Left ventricle myocardium superior (tissue), 1 donor: ENCODE measurements around the gene NXPE1. TPM values are rescaled to one million over a fixed set of nuclear protein-coding genes. Genes with fewer than 3 reads are reported as not detected.
"Not testable (repeated sequence)": the region's sequence is repeated elsewhere in the genome, so short reads cannot be mapped to it uniquely, and the experiment has no call there.

Source experiments
- ATAC-seq: fragments of 200-7000 bp; cut with Tn5 transposase; one replicate; pipeline ENCODE4 v1.9.1; 2020; ENCODE audit warnings: mild to moderate bottlenecking, moderate library complexity
- DNase-seq: peaks from one replicate; pipeline ENCODE4 v3.0.0-alpha.2; 2020
- intact Hi-C: fragments of 100-400 bp; cut with micrococcal nuclease; formaldehyde crosslinking; loops from one replicate; pipeline ENCODE4 v1.11.0; 2022
- long read RNA-seq: library from polyadenylated mRNA; unstranded; transcript quantifications from one replicate; pipeline ENCODE4 v2.0.0, GENCODE V29; 2021
- total RNA-seq: library from RNA; stranded (reverse); fragmentation: NEBNext Ultra II Directional; extraction: Animal tissue kit (Norgen Biotek cat#: 25700); gene quantifications from one replicate; pipeline ENCODE4 v1.2.1, GENCODE V29; 2021
- donor health status: DM: no; HTN: yes; CAD: no; lungs with severe emphysema.

Gene NXPE1
- not detected for total RNA-seq
- long read RNA-seq, result 0 reads

DNA sequence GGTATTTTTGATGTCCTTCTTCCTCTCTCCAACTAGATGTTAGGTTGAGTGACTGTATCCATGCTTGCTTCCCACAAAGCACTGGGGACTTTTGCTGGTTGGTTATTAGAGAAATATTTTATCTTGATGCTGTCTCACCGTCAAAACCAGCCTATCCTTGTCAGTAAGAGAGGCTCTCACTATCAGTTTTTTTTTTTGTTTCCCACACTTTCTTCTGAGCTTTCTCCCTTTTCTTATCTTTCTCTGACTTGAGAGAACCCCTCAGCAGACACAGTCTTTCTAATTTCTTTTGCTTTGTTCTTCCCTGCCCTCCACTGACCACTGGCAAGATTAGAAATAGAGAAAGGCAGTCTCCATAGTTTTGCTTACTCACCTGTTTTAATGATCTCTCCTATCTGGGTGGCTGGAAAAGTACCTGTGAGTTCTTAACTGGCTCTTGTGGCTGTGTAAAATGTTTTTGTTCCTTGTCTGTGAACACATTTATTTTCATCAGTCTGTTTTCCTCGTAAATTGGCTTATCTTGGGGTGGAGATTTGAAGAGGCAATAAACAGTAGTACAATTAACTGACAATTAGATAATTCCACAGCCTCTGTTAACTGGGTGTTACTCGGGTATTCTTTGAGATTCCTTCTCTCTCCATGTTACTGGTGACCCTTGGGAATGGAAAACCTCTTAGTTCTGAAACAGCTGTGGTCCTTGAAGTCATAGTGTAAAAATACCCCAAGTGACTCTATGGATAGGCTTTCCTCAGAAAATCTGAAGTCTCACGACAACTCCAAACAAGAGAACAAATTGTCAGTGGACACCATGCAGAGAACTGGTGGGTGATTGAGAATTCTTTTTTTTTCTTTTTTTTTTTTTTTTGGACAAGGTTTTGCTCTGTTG lies at the start of gene NXPE1:
Gene NXPE1 (minus strand): TSS at position 457 of the 886 bp plus-strand sequence. CDS start 8,680 bp downstream, outside the sequence.
- ATAC-seq (no peak), DNase-seq (no peak)
- intact Hi-C loops, result no loop called here

DNA sequence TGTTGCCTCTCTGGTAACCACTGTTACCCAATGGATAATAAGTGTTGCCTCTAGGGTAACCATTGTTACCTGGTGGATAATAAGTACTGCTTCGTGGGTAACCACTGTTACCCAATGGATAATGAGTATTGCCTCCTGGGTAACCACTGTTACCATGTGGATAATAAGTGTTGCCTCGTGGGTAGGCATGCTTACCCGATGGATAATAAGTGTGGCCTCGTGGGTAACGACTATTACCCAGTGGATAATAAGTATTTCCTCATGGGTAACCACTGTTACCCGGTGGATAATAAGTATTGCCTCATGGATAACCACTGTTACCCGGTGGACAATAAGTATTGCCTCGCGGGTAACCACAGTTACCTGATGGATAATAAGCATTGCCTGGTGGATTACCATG lies 49.7 kb upstream of the NXPE1 start:
- ATAC-seq (no peak), DNase-seq (no peak)
- intact Hi-C loops, result no loop called here

DNA sequence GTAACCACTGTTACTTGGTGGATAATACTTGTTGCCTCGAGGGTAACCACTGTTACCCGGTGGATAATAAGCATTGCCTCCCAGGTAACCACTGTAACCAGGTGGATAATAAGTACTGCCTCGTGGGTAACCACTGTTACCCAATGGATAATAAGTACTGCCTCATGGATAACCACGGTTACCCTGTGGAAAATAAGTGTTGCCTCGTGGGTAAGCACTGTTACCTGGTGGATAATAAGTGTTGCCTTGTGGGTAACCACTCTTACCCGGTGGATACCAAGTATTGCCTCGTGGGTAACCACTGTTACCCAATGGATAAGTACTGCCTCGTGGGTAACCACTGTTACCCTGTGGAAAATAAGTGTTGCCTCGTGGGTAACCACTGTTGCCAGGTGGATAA lies 48.9 kb upstream of the NXPE1 start:
- DNase-seq, intact Hi-C loops, ATAC-seq: not testable (repeated sequence)

DNA sequence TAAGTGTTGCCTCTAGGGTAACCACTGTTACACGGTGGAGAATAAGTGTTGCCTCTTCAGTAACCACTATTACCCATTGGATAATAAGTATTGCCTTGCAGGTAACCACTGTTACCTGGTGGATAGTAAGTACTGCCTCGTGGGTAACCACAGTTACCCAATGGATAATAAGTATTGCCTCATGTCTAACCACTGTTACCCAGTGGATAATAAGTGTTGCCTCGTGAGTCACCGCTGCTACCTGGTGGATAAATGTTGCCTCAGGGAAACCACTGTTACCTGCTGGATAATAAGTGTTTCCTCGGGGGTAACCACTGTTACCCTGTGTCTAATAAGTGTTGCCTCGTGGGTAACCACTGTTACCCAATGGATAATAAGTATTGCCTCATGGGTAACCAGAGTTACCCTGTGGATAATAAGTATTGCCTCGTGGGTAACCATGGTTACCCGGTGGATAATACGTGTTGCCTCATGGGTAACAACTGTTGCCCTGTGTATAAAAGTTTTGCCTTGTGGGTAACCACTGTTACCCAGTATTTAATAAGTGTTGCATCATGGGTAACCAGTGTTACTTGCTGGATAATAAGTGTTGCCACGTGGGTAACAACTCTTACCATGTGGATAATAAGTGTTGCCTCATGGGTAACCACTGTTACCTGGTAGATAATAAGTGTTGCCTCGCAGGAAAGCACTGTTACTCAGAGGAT lies 48.2 kb upstream of the NXPE1 start:
- intact Hi-C loops, result no loop called here
- DNase-seq (no peak), ATAC-seq (no peak)

DNA sequence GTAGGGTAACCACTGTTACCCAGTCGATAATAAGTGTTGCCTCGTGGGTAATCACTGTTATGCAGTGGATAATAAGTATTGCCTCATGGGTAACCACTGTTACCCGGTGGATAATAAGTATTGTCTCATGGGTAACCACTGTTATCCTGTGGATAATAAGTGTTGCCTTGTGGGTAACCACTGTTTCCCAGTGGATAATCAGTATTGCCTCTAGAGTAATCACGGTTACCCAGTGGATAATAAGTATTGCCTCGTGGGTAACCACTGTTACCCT lies 47.1 kb upstream of the NXPE1 start:
- ATAC-seq, intact Hi-C loops, DNase-seq: not testable (repeated sequence)

DNA sequence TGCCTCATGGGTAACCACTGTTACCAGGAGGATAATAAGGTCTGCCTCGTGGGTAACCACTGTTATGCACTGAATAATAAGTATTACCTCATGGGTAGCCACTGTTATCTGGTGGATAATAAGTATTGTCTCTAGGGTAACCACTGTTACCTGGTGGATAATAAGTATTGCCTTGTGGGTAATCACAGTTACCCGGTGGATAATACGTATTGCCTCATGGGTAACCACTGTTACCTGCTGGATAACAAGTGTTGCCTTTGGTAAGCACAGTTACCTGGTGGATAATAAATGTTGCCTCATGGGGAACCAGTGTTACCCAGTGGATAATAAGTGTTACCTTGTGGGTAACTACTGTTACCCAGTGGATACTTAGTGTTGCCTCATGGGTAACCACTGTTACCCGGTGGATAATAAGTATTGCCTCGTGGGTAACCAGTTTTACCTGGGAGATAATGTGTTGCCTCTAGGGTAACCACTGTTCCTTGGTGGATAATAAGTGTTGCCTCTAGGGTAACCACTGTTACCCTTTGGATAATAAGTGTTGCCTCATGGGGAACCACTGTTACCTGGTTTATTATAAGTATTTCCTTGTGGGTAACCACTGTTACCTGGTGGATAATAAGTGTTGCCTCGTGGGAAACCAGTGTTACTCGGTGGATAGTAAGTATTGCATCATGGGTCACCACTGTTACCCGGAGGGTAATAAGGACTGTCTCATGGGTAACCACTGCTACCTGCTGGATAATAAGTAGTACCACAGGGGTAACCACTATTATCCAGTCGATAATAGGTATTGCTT lies 46.5 kb upstream of the NXPE1 start:
- no peak for DNase-seq
- intact Hi-C loops, result no loop called here
- ATAC-seq, result no peak

DNA sequence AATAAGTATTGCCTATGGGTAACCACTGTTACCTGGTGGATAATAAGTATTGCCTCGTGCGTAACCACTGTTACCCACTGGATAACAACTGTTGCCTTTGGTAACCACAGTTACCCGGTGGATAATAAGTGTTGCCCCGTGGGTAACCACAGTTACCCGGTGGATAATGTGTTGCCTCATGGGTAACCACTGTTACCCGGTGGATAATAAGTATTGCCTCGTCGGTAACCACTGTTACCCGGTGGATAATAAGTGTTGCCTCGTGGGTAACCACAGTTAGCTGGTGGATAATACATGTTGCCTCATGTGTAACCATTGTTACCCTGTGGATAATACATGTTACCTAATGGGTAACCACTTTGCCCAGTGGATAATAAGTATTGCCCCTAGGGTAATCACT lies 45.7 kb upstream of the NXPE1 start:
- intact Hi-C loops, result no loop called here
- no peak for DNase-seq
- ATAC-seq, result no peak

DNA sequence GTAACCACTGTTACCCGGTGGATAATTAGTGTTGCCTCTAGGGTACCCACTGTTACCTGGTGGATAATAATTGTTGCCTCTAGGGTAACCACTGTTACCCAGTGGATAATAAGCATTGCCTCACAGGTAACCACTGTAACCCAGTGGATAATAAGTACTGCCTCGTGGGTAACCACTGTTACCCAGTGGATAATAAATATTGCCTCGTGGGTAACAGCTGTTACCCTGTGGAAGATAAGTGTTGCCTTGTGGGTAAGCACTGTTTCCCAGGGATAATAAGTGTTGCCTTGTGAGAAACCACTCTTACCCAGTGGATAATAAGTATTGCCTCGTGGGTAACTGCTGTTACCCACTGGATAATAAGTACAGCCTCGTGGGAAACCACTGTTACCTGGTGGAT lies 45.2 kb upstream of the NXPE1 start:
- no peak for DNase-seq
- intact Hi-C loops, result no loop called here
- no peak for ATAC-seq

DNA sequence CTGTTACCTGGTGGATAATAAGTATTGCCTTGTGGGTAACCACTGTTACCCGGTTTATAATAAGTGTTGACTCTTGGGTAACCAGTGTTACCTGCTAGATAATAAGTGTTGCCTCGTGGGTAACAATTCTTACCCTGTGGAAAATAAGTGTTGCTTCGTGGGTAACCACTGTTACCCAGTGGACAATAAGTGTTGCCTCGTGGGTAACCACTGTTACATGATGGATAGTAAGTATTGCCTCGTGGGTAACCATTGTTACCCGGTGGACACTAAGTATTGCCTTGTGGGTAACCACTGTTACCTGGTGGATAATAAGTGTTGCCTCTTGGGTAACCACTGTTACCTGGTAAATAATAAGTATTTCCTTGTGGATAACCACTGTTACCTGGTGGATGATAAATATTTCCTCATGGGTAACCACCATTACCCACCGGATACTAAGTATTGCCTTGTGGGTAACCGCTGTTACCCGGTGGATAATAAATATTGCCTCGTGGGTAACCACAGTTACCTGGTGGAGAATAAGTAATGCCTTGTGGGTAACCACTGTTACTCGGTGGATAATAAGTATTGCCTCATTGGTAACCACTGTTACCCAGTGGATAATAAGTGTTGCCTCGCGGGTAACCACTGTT lies 44.6 kb upstream of the NXPE1 start:
- no peak for ATAC-seq
- no peak for DNase-seq
- intact Hi-C loops, result no loop called here

DNA sequence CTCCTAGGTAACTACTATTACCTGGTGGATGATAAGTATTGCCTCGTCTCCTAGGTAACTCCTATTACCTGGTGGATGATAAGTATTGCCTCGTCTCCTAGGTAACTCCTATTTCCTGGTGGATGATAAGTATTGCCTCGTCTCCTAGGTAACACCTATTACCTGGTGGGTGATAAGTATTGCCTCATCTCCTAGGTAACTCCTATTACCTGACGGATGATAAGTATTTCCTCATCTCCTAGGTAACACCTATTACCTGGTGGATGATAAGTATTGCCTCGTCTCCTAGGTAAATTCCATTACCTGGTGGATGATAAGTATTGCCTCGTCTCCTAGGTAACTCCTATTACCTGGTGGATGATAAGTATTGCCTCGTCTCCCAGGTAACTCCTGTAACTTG lies 43.5 kb upstream of the NXPE1 start:
- DNase-seq, ATAC-seq, intact Hi-C loops: not testable (repeated sequence)

DNA sequence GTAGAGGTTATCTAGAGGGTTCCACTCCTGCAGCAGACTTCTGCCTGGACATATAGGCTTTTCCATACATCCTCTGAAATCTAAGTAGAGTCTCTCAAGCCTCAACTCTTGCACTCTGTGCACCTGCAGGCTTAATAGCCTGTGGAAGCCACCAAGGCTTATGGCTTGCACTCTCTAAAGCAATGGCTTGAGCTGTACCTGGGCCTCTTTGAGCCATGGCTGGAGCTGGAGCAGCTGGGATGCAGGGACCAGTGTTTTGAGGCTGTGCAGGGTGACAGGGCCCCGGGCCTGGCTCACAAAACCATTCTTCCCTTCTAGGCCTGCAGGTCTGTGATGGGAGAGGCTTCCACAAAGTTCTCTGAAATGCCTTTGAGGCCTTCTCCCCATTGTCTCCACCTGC lies 38.8 kb upstream of the NXPE1 start:
- intact Hi-C loops, result no loop called here
- ATAC-seq (no peak), DNase-seq (no peak)

DNA sequence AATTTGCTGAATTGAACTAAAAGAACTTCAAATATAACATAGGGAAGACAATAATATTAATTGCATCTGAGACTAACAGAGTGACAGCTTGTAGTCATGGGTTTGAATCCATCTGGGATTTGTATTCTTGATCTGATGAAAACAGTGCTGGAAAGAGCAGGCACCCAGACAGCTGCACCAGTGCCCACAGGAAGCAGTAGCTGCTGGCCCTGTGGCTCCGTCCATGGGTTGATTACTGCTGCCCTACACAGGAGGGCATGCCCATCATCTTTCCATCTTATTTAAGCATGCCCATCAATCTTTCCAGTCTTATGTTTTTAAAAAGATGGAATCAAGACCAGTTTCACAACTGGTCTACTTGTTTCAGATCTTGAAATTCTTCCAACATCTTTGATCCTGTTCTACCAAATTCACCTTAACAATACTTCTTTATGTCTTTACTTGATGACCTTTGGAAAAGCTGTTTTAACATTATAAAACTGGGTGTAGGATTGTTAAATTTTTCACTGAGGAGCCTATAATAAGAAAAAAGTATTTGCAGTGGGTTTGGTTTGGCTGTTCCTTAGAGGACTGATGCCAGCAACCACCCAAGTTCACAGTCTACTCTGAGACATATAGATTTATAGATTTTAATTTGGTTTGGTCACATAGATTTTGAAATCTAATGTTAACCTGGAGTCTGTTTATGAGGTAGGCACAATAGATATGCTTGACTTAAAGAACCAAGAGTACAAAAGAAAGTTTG lies 36.7 kb upstream of the NXPE1 start:
- DNase-seq, result no peak
- intact Hi-C loops, result no loop called here
- no peak for ATAC-seq

DNA sequence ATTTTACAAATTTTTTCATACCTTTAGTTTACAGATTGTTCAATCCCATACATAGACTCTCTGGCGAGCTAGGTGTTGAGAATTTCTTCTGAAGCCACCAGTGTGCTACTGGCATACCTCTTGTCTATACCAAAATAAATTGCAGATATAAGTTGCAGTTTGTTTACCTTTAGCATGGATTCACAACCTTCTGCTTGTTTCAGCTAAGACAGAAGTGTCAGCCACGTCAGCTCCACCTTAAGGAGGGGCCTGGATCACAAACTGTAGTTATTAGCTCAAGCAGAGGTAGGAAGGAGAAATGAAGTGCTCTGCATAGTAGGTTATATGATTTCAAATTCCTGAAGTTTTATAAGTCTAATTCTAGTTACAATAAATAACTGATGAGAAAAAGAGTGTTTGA lies 35.9 kb upstream of the NXPE1 start, which contains the start of gene NXPE4:
Gene NXPE4 (minus strand): TSS at position 216 of the 400 bp plus-strand sequence. CDS start 1,027 bp downstream, outside the sequence.
- ATAC-seq (no peak), DNase-seq (no peak)
- intact Hi-C loops, result no loop called here

DNA sequence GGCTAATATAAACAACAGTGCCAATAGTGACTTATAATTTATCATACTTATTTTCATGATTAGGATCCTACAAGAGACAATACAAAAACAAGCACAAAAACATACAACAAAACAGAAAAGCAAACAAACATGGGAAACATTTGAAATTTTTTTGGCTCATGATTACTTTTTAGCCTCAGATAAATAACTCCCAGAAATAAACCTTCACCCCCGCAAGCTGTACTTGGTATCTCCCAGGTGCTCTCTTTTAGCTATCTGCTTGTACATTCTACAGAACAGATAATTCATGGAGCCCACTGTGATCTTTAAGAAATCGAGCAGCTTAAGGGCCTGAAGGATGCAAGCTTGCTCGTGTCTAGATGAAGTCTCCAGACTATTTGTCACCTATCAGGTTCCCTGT lies 35.0 kb upstream of the NXPE1 start:
- intact Hi-C loops, result no loop called here
- ATAC-seq (no peak), DNase-seq (no peak)

DNA sequence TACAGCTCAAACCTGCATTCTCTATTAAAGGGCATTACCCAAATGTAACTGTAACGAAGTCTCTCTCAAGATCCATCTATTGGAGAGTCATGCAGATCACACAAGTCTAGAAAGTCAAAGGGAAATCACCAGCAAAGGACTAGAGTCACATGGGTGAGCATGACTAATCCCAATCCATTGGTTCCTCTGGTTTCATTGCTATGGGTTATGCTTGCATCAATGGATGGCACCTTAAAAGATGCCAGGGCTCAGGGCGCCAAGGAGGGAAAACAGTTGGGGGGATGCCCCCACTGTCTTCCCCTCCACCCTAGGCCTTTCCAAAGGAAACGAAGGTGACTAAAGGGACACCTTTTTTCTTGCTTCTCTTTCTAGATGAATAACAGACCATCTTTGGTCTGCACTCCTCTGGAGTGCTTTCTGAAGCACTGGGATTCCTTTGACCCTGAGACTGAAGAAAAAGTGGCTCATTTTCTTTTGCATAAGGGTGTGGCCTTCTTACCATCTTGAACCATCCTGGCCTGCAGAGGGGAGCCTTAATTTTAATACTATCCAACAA lies 27.8 kb upstream of the NXPE1 start:
- DNase-seq (no peak), ATAC-seq (no peak)
- intact Hi-C loops, result no loop called here

DNA sequence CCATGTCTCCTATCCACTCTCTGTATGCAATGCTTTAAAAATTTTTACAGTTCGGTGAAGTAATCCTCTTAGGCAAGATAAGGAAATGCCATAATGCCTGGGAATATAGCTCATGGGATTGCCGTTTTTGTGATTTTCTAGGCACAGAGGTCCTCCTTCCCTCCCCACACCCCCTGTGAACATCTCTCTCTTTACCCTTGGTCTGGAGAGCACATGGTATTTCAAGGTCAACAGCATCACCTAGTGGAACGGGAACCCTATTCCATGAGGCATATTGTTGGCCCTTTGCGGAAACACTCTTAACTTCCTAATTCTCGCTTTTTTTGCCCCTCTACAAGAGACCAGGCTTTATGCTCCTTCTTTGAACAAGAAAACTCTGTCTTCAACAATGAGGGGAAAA lies 27.1 kb upstream of the NXPE1 start:
- DNase-seq, result no peak
- intact Hi-C loops, result no loop called here
- ATAC-seq, result no peak

DNA sequence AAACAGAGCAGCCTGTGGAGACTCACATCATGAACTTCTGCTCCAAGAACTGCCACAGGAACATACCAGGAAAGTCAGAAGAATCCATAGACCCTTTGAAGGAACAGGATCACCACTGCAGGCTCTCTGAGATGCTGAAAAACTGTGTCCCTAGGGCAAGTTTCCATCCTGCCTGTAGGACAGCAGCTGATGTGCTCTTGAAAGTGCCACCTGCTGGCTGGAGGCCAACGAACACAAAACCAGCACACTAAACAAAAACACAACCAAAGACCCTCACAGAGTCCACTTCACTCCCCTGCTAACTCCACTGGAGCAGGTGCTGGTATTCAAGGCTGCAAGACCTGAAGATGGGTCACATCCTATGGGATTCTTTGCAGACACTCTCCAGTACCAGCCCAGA lies 12.0 kb upstream of the NXPE1 start:
- DNase-seq, result no peak
- intact Hi-C loops, result no loop called here

DNA sequence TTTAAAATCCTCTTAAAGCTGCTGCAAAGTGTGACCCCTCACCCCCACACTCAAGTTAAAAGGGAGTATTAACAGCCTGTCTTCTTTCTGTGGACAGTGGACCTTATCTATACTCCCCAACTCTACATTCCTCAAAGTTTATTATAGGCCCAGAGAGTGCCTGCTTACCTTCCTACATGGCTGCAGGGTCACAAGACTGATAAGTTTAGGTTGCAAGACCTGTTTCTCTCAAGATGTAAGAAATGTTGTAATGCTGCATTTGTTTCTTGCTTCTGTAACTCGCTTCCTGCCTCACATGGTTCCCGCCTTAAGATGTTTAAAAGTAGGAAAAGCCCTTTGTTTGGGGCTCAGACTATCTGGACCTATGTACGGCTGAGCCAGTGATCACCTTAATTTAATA lies 10.1 kb upstream of the NXPE1 start:
- no peak for ATAC-seq
- intact Hi-C loops, result no loop called here
- no peak for DNase-seq

More for the DNA sequence above, 12.0 kb upstream of the NXPE1 start:
- ATAC-seq, result no peak
